Mucosa of rectum (tissue), 2 donors: ENCODE results near the gene MAMLD1.

ENCODE experiments used
- H3K27ac ChIP-seq, 2 donors: one replicate each; pipeline ENCODE4 v1.7.0; 2013; ENCODE audit warnings: inconsistent platforms in 2 of 2, low read depth in 2 of 2, low read length in 2 of 2
- H3K27me3 ChIP-seq, 2 donors: one replicate each; pipeline ENCODE4 v1.7.0; 2013; ENCODE audit warnings: low read length in 2 of 2; ENCODE audit not compliant: control insufficient read depth in 2 of 2, insufficient read depth in 2 of 2
- H3K36me3 ChIP-seq, 2 donors: one replicate each; pipeline ENCODE4 v1.7.0; 2013; ENCODE audit warnings: low read length in 2 of 2; ENCODE audit not compliant: control insufficient read depth in 2 of 2, insufficient read depth in 2 of 2
- H3K4me1 ChIP-seq, 2 donors: one replicate each; pipeline ENCODE4 v1.7.0; 2013; ENCODE audit warnings: low read length in 2 of 2, mild to moderate bottlenecking in 1 of 2; ENCODE audit not compliant: control insufficient read depth in 2 of 2, insufficient read depth in 2 of 2
- H3K4me3 ChIP-seq, 2 donors: one replicate each; pipeline ENCODE4 v1.7.0; 2013; ENCODE audit warnings: low read length in 2 of 2
- H3K9ac ChIP-seq, 2 donors: one replicate each; pipeline ENCODE4 v1.7.0; 2013; ENCODE audit warnings: low read length in 2 of 2, low read depth in 1 of 2, mild to moderate bottlenecking in 1 of 2
- H3K9me3 ChIP-seq, 2 donors: one replicate each; pipeline ENCODE4 v1.7.0; 2013; ENCODE audit warnings: low read length in 2 of 2; ENCODE audit not compliant: control insufficient read depth in 2 of 2
- donor health status: healthy.
- donor health status: Normal muscosa, but diverticular disease.

The MAMLD1 gene

DNA sequence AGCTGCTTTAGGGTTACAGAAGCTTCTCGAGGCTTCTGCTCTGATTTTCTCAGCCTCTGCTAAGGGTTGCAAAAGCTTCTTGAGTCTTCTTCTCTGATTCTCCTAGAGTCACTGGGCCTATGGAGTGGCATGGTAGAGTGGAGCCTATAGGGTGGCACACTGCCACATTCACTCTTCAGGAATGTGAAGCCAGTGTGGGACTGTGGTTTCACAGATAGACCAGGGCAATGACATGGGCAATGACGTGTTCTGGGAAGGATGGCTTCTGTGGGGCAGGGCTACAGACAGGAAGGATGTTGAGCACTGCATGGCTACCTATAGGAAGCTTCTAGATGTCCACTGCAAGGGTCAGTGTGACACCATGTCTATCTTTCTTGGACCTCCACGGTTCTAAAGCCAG, 11.0 kb upstream of the MAMLD1 start:
- Histone ChIP-seq H3K36me3 (no peaks in the 10 kb centered on the region), H3K4me1 (no peaks in the 10 kb centered on the region), H3K4me3 (no peak overlapping the region), H3K27ac (no peak overlapping the region), H3K9me3 (no peaks in the 10 kb centered on the region), H3K9ac (no peak overlapping the region), H3K27me3 (peaks cover 0 to 2% of the 10 kb centered on the region in 2 donors)

DNA sequence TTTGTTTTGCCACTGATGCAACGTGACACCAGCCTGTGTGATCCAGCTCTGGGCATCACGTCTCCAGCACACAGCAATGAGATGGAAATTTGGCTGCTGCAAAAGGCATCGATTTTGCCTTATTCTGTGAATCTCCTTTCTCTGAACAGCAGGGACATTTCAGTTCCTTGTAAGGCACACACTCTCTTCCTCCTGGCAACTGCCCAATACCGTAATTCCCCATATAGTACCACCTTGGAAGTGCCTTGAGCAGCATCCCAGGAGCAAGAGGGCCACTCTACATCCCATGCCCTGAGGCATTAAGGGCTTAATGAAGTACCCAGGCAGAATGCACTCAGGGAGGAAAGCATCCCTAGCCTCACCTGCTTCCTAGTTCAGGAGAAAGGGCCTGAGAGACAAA, 10.5 kb upstream of the MAMLD1 start:
- H3K36me3 ChIP-seq, result no peaks in the 10 kb centered on the region
- no peak overlapping the region for H3K27ac ChIP-seq
- no peaks in the 10 kb centered on the region for H3K27me3 ChIP-seq
- no peaks in the 10 kb centered on the region for H3K4me1 ChIP-seq
- H3K9ac ChIP-seq, result no peak overlapping the region
- H3K9me3 ChIP-seq, result no peaks in the 10 kb centered on the region
- H3K4me3 ChIP-seq, result no peak overlapping the region

DNA sequence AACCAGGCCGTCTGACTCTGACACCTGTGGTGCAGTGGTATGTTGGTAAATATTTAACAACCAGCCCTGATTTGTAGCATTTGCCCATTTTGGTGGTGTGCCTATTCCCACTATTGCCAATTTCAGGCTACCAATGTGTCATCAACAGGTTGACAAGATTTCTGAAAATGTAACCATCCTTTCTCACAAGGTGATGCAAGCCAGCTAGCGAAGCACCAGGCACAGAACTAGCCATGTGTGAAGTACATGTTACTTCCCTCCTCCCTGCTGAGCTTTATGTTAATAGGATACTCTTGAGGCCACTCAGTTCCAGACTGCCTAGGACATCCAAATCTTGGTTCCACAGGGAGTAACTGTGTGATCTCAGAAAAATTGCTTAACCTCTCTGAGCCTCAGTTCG, 7.2 kb upstream of the MAMLD1 start:
- Histone ChIP-seq H3K4me1 (no peaks in the 10 kb centered on the region), H3K9ac (no peak overlapping the region), H3K9me3 (no peaks in the 10 kb centered on the region), H3K27me3 (peaks cover 2 to 5% of the 10 kb centered on the region in 2 donors), H3K4me3 (no peak overlapping the region), H3K27ac (no peak overlapping the region), H3K36me3 (no peaks in the 10 kb centered on the region)

DNA sequence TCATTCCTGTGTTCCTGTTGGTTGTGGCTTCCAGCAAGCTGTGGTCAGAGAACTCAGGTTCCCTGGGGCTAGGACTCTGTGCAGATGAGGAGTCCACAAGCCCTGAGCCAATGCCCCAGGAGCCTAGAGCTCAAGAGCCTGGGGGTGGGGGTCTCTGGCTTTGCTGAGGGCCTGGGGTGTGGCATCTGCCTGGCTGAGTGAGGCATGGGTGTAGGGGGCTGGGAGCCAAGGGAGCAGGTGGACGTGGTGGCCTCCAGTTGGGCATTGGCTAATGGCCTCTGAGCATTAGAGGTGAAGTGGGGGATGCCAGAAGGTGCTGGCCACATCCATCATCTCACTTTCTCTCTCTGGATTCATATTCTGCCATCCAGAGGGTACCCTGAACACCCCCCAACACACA, 5.3 kb upstream of the MAMLD1 start:
- no peak overlapping the region for H3K9ac ChIP-seq
- peaks cover 8 to 22% of the 10 kb centered on the region in 2 donors for H3K27me3 ChIP-seq
- H3K4me3 ChIP-seq, result no peak overlapping the region
- H3K4me1 ChIP-seq, result peaks cover 0 to 3% of the 10 kb centered on the region in 2 donors
- H3K27ac ChIP-seq, result no peak overlapping the region
- no peaks in the 10 kb centered on the region for H3K9me3 ChIP-seq
- no peaks in the 10 kb centered on the region for H3K36me3 ChIP-seq

DNA sequence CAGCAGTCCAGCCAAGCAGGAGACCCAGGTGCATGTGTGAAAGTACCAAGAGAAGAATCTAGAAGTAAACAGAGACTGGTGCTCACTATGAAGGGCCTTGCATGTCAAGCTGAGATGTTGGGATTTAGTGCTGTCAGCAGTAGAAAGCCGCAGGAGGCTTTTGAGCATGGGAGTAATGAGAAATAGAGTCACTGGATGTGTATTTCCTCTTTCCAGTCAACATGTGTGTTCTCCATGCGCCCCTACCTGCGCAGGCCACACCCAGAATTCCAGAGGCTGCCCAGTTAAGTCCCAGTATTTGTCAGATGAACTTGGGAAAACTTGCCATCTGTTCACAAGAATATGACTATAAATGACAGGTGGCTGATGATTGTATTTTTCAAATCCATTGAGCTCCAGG, 4.5 kb upstream of the MAMLD1 start:
- no peaks in the 10 kb centered on the region for H3K9me3 ChIP-seq
- H3K36me3 ChIP-seq, result no peaks in the 10 kb centered on the region
- no peak overlapping the region for H3K4me3 ChIP-seq
- H3K27ac ChIP-seq, result no peak overlapping the region
- H3K27me3 ChIP-seq, result peaks cover 8 to 22% of the 10 kb centered on the region in 2 donors
- H3K9ac ChIP-seq, result no peak overlapping the region
- peaks cover 2 to 3% of the 10 kb centered on the region in 2 donors for H3K4me1 ChIP-seq

DNA sequence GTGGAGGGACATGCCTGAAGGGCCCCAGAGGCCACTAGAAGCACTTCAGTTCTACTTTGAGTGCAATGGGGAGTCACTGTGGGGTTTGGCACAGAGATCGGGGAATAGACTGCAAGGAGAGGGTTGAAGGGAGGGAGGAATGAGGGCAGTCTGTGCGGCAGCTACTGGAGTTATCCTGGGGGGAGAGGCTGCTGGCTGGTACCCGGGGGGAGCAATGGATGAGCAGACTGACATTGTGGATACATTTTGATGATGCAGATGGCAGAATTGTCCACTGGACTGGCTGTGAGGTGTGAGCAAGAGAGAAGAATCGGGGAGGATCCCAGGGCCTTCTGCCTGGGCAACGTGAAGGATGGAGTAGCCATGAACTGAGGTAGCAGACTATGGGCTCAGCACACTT, 2.8 kb upstream of the MAMLD1 start:
- no peak overlapping the region for H3K9ac ChIP-seq
- no peak overlapping the region for H3K27ac ChIP-seq
- no peak overlapping the region for H3K4me3 ChIP-seq
- H3K36me3 ChIP-seq, result no peaks in the 10 kb centered on the region
- H3K9me3 ChIP-seq, result no peaks in the 10 kb centered on the region
- H3K27me3 ChIP-seq, result peaks cover 8 to 22% of the 10 kb centered on the region in 2 donors
- H3K4me1 ChIP-seq, result peaks cover 4 to 10% of the 10 kb centered on the region in 2 donors

DNA sequence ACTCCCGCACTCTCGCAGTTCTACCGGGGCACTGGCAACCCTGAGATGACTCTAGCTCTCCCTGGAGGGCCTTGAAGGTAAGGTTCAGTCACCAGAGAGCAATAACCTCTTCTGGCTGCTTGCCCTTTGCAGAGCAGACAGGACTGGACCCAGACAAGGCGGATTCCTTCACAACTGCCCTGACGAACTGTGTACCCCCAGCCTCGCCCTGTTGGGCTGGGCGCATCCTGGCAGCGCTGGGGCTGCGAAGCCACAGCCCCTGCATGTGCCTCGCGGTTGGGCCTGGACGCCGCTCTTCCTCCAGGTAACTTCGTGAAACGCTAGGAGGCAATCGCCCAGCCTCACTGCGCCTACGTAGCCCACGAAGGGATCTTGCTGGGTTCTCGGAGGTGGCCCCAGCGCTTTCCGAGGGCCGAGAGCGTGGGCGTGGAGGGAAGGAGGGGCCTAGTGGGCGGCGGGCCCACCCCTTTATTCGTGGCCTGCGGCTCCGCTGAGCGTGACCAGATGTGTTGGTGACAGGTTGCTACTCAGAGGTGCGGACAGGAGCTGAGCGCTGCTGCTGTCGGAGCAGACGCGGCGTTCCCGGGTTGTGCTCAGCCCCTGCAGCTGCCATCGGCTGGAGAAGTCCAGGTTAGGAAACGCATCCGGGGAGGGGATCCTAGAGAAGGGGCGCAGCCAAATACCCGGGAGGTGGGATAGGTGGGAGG, 1.9 kb upstream of the MAMLD1 start:
- Histone ChIP-seq H3K4me3 (no peak overlapping the region), H3K4me1 (peaks cover 4 to 10% of the 10 kb centered on the region in 2 donors), H3K9ac (no peak overlapping the region), H3K27me3 (peaks cover 10 to 22% of the 10 kb centered on the region in 2 donors), H3K36me3 (no peaks in the 10 kb centered on the region), H3K27ac (no peak overlapping the region), H3K9me3 (no peaks in the 10 kb centered on the region)

DNA sequence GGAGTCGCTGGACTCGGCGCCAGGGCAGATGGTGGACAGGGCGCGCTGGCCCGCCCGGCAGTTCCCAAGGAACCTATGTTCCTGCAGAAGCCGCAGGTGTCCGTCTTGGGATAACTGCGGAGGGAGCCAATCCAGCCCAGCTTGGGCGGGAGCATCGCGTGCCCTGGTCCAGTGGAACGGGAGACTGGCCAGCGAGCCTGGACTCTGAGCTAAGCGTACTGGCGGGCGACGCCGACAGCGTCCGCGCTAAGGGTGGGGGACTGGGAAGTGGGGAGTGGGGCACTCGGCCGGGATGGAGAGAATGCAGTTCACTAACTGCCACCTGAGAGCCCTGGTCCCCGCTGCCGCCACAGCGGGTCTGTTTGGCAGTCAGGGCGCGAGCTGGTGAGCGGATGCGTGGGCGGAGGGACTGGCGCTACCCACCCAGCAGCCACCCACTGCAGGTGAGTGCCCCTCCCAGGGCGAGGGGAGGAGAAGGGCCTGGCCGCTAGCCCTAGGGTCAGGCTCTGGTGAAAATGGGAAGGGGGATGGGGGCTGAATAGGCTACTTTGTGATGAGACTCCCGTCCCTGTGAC, 1.3 kb upstream of the MAMLD1 start:
- H3K9me3 ChIP-seq, result no peaks in the 10 kb centered on the region
- H3K36me3 ChIP-seq, result no peaks in the 10 kb centered on the region
- no peak overlapping the region for H3K27ac ChIP-seq
- H3K27me3 ChIP-seq, result peaks cover 12 to 22% of the 10 kb centered on the region in 2 donors
- H3K4me3 ChIP-seq, result peak overlapping the region; percentile 52 to 56
- H3K9ac ChIP-seq, result no peak overlapping the region
- peaks cover 4 to 15% of the 10 kb centered on the region in 2 donors for H3K4me1 ChIP-seq

DNA sequence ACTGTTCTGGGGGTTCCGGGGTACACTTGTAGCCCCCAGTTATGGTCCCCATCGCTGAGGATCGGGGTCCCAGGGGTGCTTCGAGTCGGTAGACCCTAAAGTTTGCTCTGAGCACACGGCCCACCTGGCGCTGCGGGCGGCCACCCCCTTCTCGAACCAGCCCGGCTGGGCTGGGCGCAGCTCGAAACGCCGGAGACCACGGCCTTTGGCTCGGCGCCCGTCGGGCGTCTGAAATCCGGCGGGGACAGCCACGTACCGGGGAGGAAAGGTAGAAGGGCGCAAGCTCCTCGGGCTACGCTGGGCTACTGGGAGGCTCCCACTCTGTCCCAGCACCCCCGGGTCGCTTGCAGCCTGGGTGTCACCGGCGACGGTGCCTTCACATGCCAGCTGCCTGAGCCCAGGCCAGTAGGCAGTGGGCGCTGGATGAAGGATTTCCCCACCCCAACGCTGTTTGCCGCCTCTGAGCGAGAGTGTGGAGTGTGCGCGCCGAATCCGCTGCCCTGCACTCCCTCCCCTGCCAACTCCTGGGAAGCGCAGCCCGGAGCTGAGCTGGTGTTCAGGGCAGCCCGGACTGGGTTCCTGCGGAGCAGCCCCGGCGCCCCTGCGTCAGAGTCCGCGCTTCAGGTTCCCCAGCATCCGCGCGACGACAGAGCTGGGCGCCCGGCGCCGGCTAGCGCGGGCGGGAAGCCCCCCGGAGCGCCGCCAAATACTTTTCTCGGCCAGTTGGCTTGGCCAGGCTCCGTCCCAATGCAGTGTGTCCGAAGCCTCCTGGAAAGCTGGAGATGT, 637 bp downstream of the MAMLD1 start:
- H3K4me1 ChIP-seq, result peaks cover 4 to 15% of the 10 kb centered on the region in 2 donors

More for the DNA sequence above, 637 bp downstream of the MAMLD1 start:
- Histone ChIP-seq H3K4me3 (peak overlapping the region; percentile 52 to 65), H3K27ac (peak overlapping the region in 1 of 2 donors; percentile 43), H3K27me3 (peaks cover 12 to 22% of the 10 kb centered on the region in 2 donors), H3K9me3 (no peaks in the 10 kb centered on the region), H3K36me3 (no peaks in the 10 kb centered on the region), H3K9ac (peak overlapping the region in 1 of 2 donors; percentile 17)
